Loucy (cell line): ENCODE data around the gene ZNF681.

Experiments
- H2AFZ ChIP-seq: fragments of 200-600 bp; sonication (generic); 2 replicates; pipeline ENCODE4 v1.6.0; 2016; ENCODE audit warnings: antibody characterized with exemption, mild to moderate bottlenecking, low read length, moderate library complexity
- H3F3A ChIP-seq: fragments of 200-600 bp; 2 replicates; pipeline ENCODE4 v1.6.0; 2016; ENCODE audit warnings: antibody characterized with exemption, low read depth, mild to moderate bottlenecking
- H3K27me3 ChIP-seq: fragments of 200-600 bp; sonication (generic); 2 replicates; pipeline ENCODE4 v1.6.1; 2014; ENCODE audit warnings: low read length, mild to moderate bottlenecking; ENCODE audit not compliant: insufficient read depth, poor library complexity, severe bottlenecking
- H3K36me3 ChIP-seq: fragments of 200-600 bp; sonication (generic); 2 replicates; pipeline ENCODE4 v1.6.1; 2016; ENCODE audit warnings: low read length; ENCODE audit not compliant: insufficient read depth
- H3K4me1 ChIP-seq: fragments of 200-600 bp; sonication (generic); 2 replicates; pipeline ENCODE4 v1.5.1; 2014; ENCODE audit warnings: low read length, mild to moderate bottlenecking; ENCODE audit not compliant: insufficient read depth, poor library complexity, severe bottlenecking
- H3K4me2 ChIP-seq: fragments of 200-600 bp; sonication (generic); 2 replicates; pipeline ENCODE4 v1.6.0; 2014; ENCODE audit warnings: antibody characterized with exemption, low read length, low read depth, mild to moderate bottlenecking; ENCODE audit not compliant: poor library complexity, severe bottlenecking
- H3K4me3 ChIP-seq: fragments of 200-600 bp; sonication (generic); 2 replicates; pipeline ENCODE4 v1.5.1; 2014; ENCODE audit warnings: low read length, mild to moderate bottlenecking, mixed read lengths; ENCODE audit not compliant: poor library complexity, severe bottlenecking
- H3K79me2 ChIP-seq: fragments of 200-600 bp; sonication (generic); 2 replicates; pipeline ENCODE4 v1.6.1; 2014; ENCODE audit warnings: low read length; ENCODE audit not compliant: insufficient read depth
- H3K9ac ChIP-seq: fragments of 200-600 bp; sonication (generic); 2 replicates; pipeline ENCODE4 v1.6.0; 2014; ENCODE audit warnings: mild to moderate bottlenecking, low read depth, low read length, moderate library complexity; ENCODE audit not compliant: poor library complexity, severe bottlenecking
- H3K9me2 ChIP-seq: fragments of 200-600 bp; sonication (generic); replicated peaks from 2 replicates; pipeline ENCODE4 v1.6.1; 2016; ENCODE audit warnings: low read depth, low read length, mixed read lengths
- H3K9me3 ChIP-seq: fragments of 200-600 bp; sonication (generic); 2 replicates; pipeline ENCODE4 v1.6.1; 2014; ENCODE audit warnings: mild to moderate bottlenecking, antibody characterized with exemption, low read length, low read depth; ENCODE audit not compliant: insufficient read depth
- H4K20me1 ChIP-seq: fragments of 200-600 bp; sonication (generic); 2 replicates; pipeline ENCODE4 v1.6.0; 2014; ENCODE audit warnings: antibody characterized with exemption, low read length, mild to moderate bottlenecking; ENCODE audit not compliant: insufficient read depth, poor library complexity, severe bottlenecking
- EZH2phosphoT487 ChIP-seq: fragments of 200-600 bp; IDR thresholded peaks from 2 replicates; pipeline ENCODE4 v1.6.1; 2018; ENCODE audit warnings: antibody characterized with exemption, mild to moderate bottlenecking, moderate library complexity, borderline replicate concordance
- TF ChIP-seq, protein P1 (sequence below): fragments of 200-600 bp; sonication (generic); conservative IDR thresholded peaks from 2 replicates; pipeline ENCODE4 v1.5.1; 2014; ENCODE audit warnings: mild to moderate bottlenecking, antibody characterized with exemption, low read length

Gene ZNF681

GRCh38 chr19:23799321-23799720 lies 40.6 kb upstream of the ZNF681 start:
- TF ChIP-seq EZH2phosphoT487: no peak
- TF ChIP-seq, protein P1, sequence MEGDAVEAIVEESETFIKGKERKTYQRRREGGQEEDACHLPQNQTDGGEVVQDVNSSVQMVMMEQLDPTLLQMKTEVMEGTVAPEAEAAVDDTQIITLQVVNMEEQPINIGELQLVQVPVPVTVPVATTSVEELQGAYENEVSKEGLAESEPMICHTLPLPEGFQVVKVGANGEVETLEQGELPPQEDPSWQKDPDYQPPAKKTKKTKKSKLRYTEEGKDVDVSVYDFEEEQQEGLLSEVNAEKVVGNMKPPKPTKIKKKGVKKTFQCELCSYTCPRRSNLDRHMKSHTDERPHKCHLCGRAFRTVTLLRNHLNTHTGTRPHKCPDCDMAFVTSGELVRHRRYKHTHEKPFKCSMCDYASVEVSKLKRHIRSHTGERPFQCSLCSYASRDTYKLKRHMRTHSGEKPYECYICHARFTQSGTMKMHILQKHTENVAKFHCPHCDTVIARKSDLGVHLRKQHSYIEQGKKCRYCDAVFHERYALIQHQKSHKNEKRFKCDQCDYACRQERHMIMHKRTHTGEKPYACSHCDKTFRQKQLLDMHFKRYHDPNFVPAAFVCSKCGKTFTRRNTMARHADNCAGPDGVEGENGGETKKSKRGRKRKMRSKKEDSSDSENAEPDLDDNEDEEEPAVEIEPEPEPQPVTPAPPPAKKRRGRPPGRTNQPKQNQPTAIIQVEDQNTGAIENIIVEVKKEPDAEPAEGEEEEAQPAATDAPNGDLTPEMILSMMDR: no peak
- Histone ChIP-seq H3K9ac (peak overlapping the region; percentile 66), H3K79me2 (peaks cover 30% of the 10 kb centered on the region)

DNA sequence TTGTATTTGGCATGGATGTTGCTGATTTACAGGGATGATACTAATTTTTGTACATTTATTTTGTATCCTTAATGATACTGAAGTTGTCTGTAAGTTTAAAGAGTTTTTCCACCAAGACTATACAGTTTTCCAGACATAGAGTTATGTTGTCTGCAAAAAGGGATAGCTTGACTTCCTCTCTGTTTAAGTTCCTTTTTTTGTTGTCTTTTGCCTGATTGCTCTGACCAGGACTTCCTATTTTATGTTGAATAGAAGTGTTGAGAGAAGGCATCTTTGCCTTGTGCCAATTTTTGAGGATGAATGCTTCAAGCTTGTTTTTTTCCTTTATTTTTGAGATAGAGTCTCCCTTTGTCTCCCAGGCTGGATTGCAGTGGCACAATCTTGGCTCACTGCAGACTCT lies 36.8 kb upstream of the ZNF681 start:
- no peaks in the 10 kb centered on the region for H3K9me2 ChIP-seq
- no peak overlapping the region for H3K9ac ChIP-seq
- peaks cover 3% of the 10 kb centered on the region; the same call in 1 of the 2 replicates for H3F3A ChIP-seq
- H3K36me3 ChIP-seq: no peaks in the 10 kb centered on the region
- 0 out of 2 replicates have a peak, but pooled peaks cover 3% of the 10 kb centered on the region for H3K9me3 ChIP-seq
- peaks cover 25% of the 10 kb centered on the region for H3K4me1 ChIP-seq
- H2AFZ ChIP-seq: no peak overlapping the region
- no peak overlapping the region for H3K4me2 ChIP-seq
- TF ChIP-seq, protein P1: no peak
- no peak for TF ChIP-seq EZH2phosphoT487
- no peaks in the 10 kb centered on the region for H4K20me1 ChIP-seq
- no peaks in the 10 kb centered on the region for H3K27me3 ChIP-seq
- H3K4me3 ChIP-seq: no peak overlapping the region
- peaks cover 12% of the 10 kb centered on the region for H3K79me2 ChIP-seq

More at GRCh38 chr19:23799321-23799720, 40.6 kb upstream of the ZNF681 start:
- Histone ChIP-seq H4K20me1 (no peaks in the 10 kb centered on the region), H2AFZ (no peak overlapping the region), H3K4me3 (peak overlapping the region; percentile 69), H3K9me2 (no peaks in the 10 kb centered on the region), H3K4me1 (peaks cover 42% of the 10 kb centered on the region), H3K36me3 (no peaks in the 10 kb centered on the region), H3K9me3 (0 out of 2 replicates have a peak, but pooled peaks cover 3% of the 10 kb centered on the region), H3K27me3 (no peaks in the 10 kb centered on the region), H3F3A (peaks cover 3% of the 10 kb centered on the region; the same call in 1 of the 2 replicates), H3K4me2 (peak overlapping the region; percentile 71)

DNA sequence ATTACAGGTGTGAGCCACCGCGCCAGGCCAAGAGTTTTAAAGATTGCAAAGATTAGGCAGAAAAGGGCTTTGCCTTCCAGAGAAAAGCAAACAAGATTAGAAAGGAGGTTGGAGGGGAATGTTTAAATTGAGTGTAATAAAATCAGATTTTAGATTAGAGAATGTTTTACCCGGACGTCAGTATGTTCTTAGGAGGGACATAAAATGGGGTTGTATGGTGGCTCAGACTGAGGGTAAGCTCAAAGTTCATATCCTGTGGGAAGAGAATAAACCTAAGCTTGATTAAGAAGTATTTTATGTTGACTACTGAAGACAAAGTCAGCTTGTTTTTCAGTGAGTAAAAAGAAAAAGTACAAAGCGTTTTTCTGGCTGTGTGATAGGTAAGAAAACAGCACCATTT lies 34.1 kb upstream of the ZNF681 start:
- Histone ChIP-seq H3K9me2 (no peaks in the 10 kb centered on the region), H3K4me1 (peaks cover 5% of the 10 kb centered on the region), H3K27me3 (no peaks in the 10 kb centered on the region), H3K79me2 (peaks cover 12% of the 10 kb centered on the region), H3K4me2 (no peak overlapping the region), H3K36me3 (no peaks in the 10 kb centered on the region), H4K20me1 (no peaks in the 10 kb centered on the region), H3F3A (no peaks in the 10 kb centered on the region), H2AFZ (no peak overlapping the region), H3K9ac (no peak overlapping the region), H3K4me3 (no peak overlapping the region), H3K9me3 (0 out of 2 replicates have a peak, but pooled peaks cover 3% of the 10 kb centered on the region)
- TF ChIP-seq, protein P1: no peak
